Measurements from ENCODE around the gene TPCN1.

TPCN1 gene

DNA sequence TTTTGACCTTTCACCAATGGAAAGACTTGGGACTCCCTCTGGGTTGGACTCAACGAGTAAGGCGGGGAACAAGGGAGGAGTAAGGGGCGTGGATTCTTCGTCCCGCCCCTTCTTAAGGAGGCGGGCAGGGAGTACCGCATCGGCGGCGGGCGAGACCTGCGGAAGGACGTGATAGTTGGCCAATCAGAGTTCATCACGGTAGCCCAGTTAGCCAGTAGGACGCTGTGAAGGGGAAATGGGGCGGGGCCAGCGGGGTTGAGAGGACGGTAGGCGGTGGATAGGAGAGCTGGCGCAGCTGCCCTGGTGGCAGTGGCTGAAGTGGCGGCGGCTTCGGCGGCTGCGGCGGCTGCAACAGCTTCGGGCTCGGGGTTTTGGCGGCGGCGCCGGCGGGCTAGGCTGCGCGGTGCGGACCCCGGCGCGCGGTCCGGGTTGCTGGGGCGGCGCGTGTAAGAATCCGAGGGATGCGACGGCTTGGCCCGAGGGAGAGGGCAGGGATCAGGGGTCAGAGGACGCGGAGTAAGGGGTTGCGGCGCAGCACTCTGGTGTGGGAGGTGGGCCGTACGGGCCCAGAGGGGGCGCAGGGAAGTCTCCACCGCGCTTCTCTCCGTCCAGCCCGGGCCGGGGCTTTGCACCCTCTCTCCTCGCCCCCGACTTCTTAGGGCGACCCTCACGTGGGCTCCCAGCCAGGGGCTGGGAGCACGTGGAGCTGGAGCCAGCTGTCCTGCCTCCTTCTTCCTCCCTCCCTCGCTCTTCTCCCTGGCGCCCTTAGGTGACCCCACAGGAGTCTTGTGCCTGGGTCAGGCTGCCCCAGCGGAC lies at the start of gene TPCN1:
TSS of gene TPCN1 (plus strand) at position 284 of the 816 bp plus-strand sequence. CDS start 5,389 bp downstream, outside the sequence.
- DNase-seq (ENCODE audit: low read depth in 2 of 2) = peak; percentile 99 to 100

DNA sequence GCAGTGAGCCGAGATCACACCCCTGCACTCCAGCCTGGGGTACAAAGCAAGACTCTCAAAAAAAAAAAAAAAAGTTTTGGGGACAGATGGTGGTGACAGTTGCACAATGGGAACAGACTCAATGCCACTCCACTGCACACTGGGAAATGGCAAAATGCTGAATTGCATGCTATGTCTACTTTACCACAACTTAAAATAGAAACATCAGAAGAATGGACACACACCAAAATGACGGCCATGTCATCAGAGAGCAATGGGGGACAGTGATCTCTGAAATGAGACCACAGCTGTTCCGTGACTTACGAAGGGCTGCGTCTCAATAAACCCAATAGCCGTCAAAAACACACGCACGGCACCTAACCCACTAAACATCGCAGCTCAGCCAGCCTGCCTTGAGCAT lies 49.7 kb upstream of the TPCN1 start:
- no peak for DNase-seq (ENCODE audit: low read depth in 2 of 2)

DNA sequence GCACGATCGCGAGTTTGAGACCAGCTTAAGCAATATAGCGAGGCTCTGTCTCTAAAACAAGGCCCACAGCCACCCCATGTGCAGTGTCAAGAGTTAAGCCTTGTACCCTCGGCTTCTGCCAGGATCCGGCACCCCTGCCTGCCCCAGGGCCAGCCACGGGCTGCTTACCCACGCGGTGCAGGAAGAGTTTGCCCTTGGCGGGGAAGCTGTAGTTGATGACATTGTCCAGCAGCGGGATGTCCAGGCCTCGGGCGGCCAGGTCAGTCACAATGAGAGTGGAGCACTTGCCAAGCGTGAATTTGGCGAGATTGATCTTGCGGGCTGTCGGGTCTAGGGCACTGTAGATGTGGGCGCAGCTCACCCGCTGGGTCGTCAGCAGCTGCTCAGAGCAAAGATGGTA lies 49.1 kb upstream of the TPCN1 start:
- no peak for DNase-seq (ENCODE audit: low read depth in 2 of 2)

GRCh38 chr12:113173081-113173698 lies 48.1 kb upstream of the TPCN1 start:
- no peak for DNase-seq (ENCODE audit: low read depth in 2 of 2)

DNA sequence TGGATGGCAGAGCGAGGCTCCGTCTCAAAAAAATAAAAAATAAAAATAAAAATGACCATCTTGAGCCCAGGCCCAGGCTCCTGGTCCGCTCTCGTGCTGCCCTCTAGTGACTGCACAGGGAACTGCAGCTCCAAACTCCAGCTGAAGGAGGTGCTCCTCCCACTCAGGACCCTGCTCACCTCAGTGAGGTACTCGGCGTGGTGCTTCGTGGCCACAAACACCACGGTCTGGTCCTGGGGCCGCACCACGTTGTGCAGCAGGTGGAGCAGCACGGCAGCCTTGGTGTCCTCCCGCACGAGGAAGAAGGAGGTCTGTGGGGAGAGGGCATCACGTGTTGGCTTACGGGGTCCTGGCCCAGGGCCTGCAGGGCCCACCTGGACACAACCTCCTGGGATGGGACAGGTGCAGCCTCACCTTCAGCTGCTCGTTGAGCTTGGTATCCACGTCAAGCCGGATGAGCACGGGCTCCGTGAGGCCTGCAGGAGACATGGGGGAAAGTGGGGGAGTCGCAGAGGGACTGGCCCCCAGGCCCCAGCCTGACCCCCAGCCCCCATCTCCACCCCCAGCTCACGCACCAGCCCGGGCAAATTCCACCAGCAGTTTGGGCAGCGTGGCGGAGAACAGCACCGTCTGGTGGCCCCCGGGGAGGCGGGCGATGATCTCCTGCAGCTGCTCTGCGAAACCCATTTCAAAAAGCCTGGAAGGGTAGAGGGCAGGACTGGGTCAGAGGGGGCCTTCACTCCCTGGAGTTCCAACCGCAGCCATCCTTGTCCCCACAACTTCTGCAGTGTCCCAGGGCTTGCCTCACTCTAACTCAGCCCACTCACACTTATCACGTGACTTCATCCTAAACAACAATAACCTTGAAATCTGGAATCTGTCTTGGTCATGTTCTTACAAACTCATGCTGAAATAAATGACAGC lies 46.5 kb upstream of the TPCN1 start:
- peak; percentile 45 to 60 for DNase-seq (ENCODE audit: low read depth in 2 of 2)

GRCh38 chr12:113179023-113179422 lies 42.2 kb upstream of the TPCN1 start:
- DNase-seq (ENCODE audit: low read depth in 2 of 2) = no peak

GRCh38 chr12:113180333-113180732 lies 40.9 kb upstream of the TPCN1 start:
- no peak for DNase-seq (ENCODE audit: low read depth in 2 of 2)

DNA sequence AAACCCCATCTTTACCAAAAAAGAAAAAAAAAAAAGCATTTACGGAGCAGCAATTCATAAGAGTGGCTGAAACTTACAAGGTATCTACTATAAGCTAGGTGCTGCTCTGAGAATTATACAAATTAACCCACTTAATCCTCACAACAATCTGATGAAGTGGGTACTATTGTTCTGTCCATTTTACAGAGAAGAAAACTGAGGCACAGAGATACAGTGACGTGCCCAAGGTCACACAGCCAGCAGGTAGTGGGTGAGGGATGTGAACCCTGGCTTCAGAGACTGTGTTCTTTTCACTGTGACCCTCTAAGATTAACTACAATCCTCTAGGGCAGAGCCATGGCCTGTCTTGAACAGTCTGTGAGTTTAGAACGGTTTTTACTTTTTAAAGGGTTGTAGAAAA lies 39.3 kb upstream of the TPCN1 start:
- no peak for DNase-seq (ENCODE audit: low read depth in 2 of 2)

- DNase-seq (ENCODE audit: low read depth in 2 of 2) = no peak
Observed at GRCh38 chr12:113183030-113183589, 38.2 kb upstream of the TPCN1 start.

DNA sequence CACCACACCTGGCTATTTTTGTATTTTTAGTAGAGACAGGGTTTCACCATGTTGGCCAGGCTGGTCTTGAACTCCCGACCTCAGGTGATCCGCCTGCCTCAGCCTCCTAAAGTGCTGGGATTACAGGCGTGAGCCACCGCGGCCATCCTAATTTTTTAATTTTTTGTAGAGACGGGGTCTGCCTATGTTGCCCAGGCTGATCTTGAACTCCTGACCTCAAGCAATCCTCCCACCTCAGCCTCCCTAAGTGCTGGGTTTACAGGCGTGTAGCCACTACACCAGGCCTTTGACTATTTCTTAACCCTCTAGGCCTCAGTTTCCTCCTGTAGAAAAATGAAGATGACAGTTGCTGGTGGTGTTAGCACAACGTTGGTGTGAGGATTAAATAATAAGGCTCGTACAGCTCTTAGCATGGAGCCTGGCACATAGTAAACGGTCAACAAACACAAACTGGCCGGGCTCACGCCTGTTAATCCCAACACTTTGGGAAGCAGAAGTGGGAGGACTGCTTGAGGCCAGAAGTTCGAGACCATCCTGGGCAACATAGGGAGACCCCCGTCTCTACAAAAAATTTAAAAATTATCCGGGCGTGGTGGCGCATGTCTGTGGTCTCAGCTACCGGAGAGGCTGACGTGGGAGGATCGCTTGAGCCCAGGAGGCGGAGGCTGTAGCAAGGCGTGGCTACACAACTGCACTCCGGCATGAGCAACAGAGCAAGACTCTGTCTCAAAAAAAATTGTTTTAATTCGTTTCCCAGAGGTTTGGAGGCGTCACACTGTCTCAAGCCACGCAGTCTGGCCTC lies 37.0 kb upstream of the TPCN1 start:
- no peak for DNase-seq (ENCODE audit: low read depth in 2 of 2)

- peak; percentile 77 to 82 for DNase-seq (ENCODE audit: low read depth in 2 of 2)
Observed at GRCh38 chr12:113184900-113185179, 36.4 kb upstream of the TPCN1 start.

GRCh38 chr12:113185180-113186032 lies 35.9 kb upstream of the TPCN1 start, which contains the start of the genes DDX54 and RITA1:
Gene DDX54, minus strand, starts transcription at chr12:113185478. Its CDS starts 27 bp downstream, at chr12:113185451.
Gene RITA1, plus strand, starts transcription at chr12:113185721. Its CDS starts 1,026 bp downstream, at chr12:113186747.
- DNase-seq (ENCODE audit: low read depth in 2 of 2) = peak; percentile 68 to 76

DNA sequence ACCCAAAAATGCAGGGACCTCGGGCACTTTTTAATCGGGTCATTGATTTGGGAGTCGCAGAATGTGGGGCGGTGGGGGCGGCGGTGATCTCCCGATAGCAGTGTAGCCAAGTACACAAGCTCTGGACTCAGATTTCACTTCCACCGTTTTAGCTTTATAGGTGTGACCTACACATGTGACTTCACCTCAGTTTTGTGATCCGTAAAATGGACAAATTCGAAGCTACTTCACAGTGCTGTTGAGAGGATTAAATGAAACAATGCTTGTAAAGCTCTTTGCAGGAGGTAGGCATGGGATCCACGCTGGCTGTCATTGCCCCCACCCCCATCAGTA lies 35.3 kb upstream of the TPCN1 start:
- no peak for DNase-seq (ENCODE audit: low read depth in 2 of 2)

DNA sequence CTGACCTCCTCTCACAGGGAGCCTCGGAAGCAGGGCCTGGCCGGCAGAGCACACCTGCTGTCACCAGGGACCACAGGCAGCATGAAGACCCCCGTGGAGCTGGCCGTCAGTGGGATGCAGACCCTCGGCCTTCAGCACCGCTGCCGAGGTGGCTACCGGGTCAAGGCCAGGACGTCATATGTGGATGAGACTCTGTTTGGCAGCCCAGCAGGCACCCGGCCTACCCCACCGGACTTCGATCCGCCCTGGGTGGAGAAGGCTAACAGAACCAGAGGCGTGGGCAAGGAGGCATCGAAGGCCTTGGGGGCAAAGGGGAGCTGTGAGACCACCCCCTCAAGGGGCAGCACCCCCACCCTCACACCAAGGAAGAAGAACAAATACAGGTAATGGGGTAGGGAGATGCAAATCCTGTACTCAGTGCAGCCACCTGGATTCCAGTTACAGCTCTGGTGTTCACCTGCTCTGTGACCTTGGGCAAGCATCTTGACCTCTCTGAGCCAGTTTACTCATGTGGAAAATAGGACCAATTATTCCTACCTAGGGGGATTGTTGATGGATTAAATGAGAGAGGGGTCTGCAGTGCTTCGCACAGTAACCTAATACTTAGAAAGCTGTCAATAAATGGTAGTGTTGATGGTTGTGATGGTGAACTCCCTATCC lies 34.5 kb upstream of the TPCN1 start:
- no peak for DNase-seq (ENCODE audit: low read depth in 2 of 2)

GRCh38 chr12:113189361-113189760 lies 31.9 kb upstream of the TPCN1 start:
- no peak for DNase-seq (ENCODE audit: low read depth in 2 of 2)

DNA sequence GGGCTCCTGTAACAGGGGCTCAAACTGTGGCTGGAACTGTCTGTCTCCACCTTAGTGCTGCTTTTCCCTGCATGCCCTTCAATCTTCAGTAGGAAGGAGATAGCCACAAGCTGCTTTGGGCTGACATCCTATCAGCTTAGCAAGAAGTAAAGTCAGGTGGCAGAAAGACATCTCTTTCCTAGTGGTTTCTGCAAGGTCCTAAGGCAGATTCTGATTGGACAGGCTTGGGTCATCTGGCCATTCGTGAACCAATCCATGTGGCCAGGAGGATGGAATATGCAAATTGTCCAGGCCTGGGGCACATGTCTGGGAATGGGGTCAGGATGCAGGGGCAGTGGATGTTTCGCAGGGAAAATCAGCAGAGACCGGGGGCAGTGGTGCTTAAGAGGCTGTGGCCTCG lies 30.5 kb upstream of the TPCN1 start:
- no peak for DNase-seq (ENCODE audit: low read depth in 2 of 2)

DNA sequence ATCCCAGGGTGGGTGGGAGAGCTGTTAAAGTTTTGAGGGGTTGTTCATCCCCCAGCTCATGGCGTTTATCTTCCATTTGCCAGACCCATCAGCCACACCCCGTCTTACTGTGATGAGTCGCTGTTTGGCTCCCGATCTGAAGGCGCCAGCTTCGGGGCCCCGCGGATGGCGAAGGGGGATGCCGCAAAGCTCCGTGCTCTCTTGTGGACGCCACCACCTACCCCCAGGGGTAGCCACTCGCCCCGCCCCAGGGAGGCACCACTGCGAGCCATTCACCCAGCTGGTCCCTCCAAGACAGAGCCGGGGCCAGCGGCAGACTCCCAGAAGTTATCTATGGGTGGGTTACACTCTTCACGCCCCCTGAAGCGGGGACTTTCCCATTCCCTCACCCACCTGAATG lies 30.0 kb upstream of the TPCN1 start:
- DNase-seq (ENCODE audit: low read depth in 2 of 2) = no peak

GRCh38 chr12:113194971-113195391 lies 26.3 kb upstream of the TPCN1 start:
- DNase-seq (ENCODE audit: low read depth in 2 of 2) = no peak

GRCh38 chr12:113195598-113195997 lies 25.7 kb upstream of the TPCN1 start:
- DNase-seq (ENCODE audit: low read depth in 2 of 2) = no peak

DNA sequence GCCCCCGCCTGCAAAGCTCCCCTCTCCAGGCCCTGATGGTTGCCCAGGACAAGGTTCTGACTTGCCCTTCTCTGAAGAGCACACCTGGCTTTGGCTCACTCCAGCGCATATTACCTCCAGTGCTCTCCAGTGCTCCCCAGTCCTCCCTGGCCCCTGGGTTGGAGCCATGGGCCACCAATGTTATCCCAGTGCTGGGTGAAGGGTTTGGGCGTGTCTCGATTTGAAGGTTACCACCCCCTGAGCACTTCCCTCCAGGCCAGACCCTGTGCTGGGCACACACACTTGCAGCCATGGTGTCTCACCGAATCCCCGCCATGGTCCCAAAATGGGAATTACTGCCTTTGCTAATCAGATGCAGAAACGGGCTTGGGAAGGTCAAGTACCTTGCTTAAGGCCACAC lies 24.7 kb upstream of the TPCN1 start:
- DNase-seq (ENCODE audit: low read depth in 2 of 2) = no peak

Measured in stimulated activated CD8-positive, alpha-beta memory T cell treated with anti-CD3 and anti-CD28 coated beads, Interleukin-15, amount 100 ng/mL, for 48 hours (primary cell).